Endothelial cell of umbilical vein (primary cell): ENCODE results near the gene MT1X. TPM values are rescaled to one million over a fixed set of nuclear protein-coding genes. Genes with fewer than 3 reads are reported as not detected.

Source experiments
- BruUV-seq: library from RNA; stranded (reverse); fragments of 400-500 nt; replicated peaks from 2 replicates; lab custom pipeline; 2021; lab: Mats Ljungman, UMichigan
- CTCF ChIA-PET: fragments of 300-600, 350-600 bp; sonication (Branson Sonifier 250); formaldehyde crosslinking; loops from one replicate; lab custom pipeline; 2021; ENCODE audit warnings: antibody characterized with exemption, inconsistent platforms; lab: Charles Lee
- POLR2A ChIA-PET: fragments of 300-600, 350-600 bp; sonication (Branson Sonifier 250); formaldehyde crosslinking; loops from one replicate; lab custom pipeline; 2021; ENCODE audit warnings: antibody characterized with exemption, inconsistent platforms; lab: Charles Lee
- DNase-seq: peaks from one replicate; pipeline ENCODE4 v3.0.0-alpha.2; 2011; ENCODE audit warnings: low read depth, low spot score
- FAIRE-seq: peaks from 2 replicates; lab custom pipeline; 2011; peaks lifted over from hg19 to GRCh38; lab: Jason Lieb, UNC
- H2AFZ ChIP-seq: 2 replicates; pipeline ENCODE4 v1.6.0; 2012; ENCODE audit warnings: low read depth, low read length, control low read depth, inconsistent platforms
- H3K27ac ChIP-seq: 2 replicates; pipeline ENCODE4 v1.5.1; 2011; ENCODE audit warnings: low read depth, mild to moderate bottlenecking, control low read depth, low read length, moderate library complexity; ENCODE audit not compliant: insufficient read depth
- H3K27me3 ChIP-seq, 2 experiments: 2 replicates each; pipeline versions ENCODE4 v1.6.0 to v1.6.1; 2011; ENCODE audit warnings: low read length in 2 of 2, mixed read lengths in 1 of 2; ENCODE audit not compliant: control insufficient read depth in 2 of 2, insufficient read depth in 2 of 2
- H3K36me3 ChIP-seq, 2 experiments: 2 replicates in 1 of 2; 3 replicates in 1 of 2; pipeline ENCODE4 v1.5.1; 2011; ENCODE audit warnings: low read length in 2 of 2, mild to moderate bottlenecking in 1 of 2, moderate library complexity in 1 of 2; ENCODE audit not compliant: control insufficient read depth in 2 of 2, insufficient read depth in 2 of 2; ENCODE audit errors: extremely low read depth in 1 of 2
- H3K4me1 ChIP-seq: 3 replicates; pipeline ENCODE4 v1.5.1; 2011; ENCODE audit warnings: mild to moderate bottlenecking, low read length; ENCODE audit not compliant: control insufficient read depth, insufficient read depth; ENCODE audit errors: extremely low read depth
- H3K4me2 ChIP-seq: 2 replicates; pipeline ENCODE4 v1.6.1; 2011; ENCODE audit warnings: low read length, control low read depth, mixed read lengths; ENCODE audit not compliant: insufficient read depth
- H3K4me3 ChIP-seq, 3 experiments: fragments of 200-600 bp in 1 of 3; sonication (generic), shearing (Covaris generic) in 1 of 3; replicated peaks in 1 of 3; 2 replicates each; pipeline ENCODE4 v1.5.1; 2011 to 2016; ENCODE audit warnings: control low read depth in 3 of 3, low read length in 3 of 3, mild to moderate bottlenecking in 2 of 3, inconsistent platforms in 1 of 3, low read depth in 1 of 3, moderate library complexity in 1 of 3; ENCODE audit not compliant: insufficient read depth in 1 of 3
- H3K79me2 ChIP-seq: 2 replicates; pipeline ENCODE4 v1.6.0; 2012; ENCODE audit warnings: low read length, inconsistent platforms; ENCODE audit not compliant: control insufficient read depth, insufficient read depth
- H3K9ac ChIP-seq: replicated peaks from 2 replicates; pipeline ENCODE3; 2011; ENCODE audit warnings: low read length, control low read depth; ENCODE audit not compliant: insufficient read depth; ENCODE audit errors: extremely low read depth
- H3K9me1 ChIP-seq: replicated peaks from 3 replicates; pipeline ENCODE4 v1.6.0; 2011; ENCODE audit warnings: mild to moderate bottlenecking, low read length; ENCODE audit not compliant: control insufficient read depth, insufficient read depth; ENCODE audit errors: extremely low read depth
- H3K9me3 ChIP-seq: replicated peaks from 2 replicates; pipeline ENCODE4 v1.5.1; 2012; ENCODE audit warnings: low read length, inconsistent platforms; ENCODE audit not compliant: control insufficient read depth, insufficient read depth
- H4K20me1 ChIP-seq: replicated peaks from 2 replicates; pipeline ENCODE3; 2011; ENCODE audit warnings: mild to moderate bottlenecking, low read length; ENCODE audit not compliant: control insufficient read depth, insufficient read depth; ENCODE audit errors: extremely low read depth
- EZH2 ChIP-seq: IDR thresholded peaks from 2 replicates; pipeline ENCODE4 v1.6.1; 2012; ENCODE audit warnings: borderline replicate concordance, low read depth, mild to moderate bottlenecking, moderate library complexity, low read length, inconsistent platforms; ENCODE audit not compliant: severe bottlenecking
- FOS ChIP-seq: IDR thresholded peaks from 2 replicates; pipeline ENCODE4 v1.6.1; 2011; ENCODE audit warnings: mild to moderate bottlenecking, low read length, moderate library complexity, borderline replicate concordance; ENCODE audit not compliant: insufficient read depth
- GATA2 ChIP-seq: IDR thresholded peaks from 2 replicates; pipeline ENCODE4 v1.7.0; 2011; ENCODE audit warnings: low read depth, mild to moderate bottlenecking, moderate library complexity, mixed read lengths, low read length; ENCODE audit not compliant: insufficient read length, insufficient read depth
- JUN ChIP-seq: IDR thresholded peaks from 2 replicates; pipeline ENCODE4 v1.6.1; 2011; ENCODE audit warnings: borderline replicate concordance, low read depth; ENCODE audit not compliant: insufficient read length, insufficient read depth
- MAX ChIP-seq: IDR thresholded peaks from 2 replicates; pipeline ENCODE4 v1.6.1; 2011; ENCODE audit not compliant: insufficient read depth, insufficient read length
- MYC ChIP-seq: IDR thresholded peaks from one replicate; pipeline ENCODE4 v1.6.1; 2011; ENCODE audit warnings: mild to moderate bottlenecking, low read depth, low read length
- POLR2A ChIP-seq: IDR thresholded peaks from 2 replicates; pipeline ENCODE4 v1.6.1; 2012; ENCODE audit warnings: low read depth, mild to moderate bottlenecking, control low read depth, low read length
- POLR2AphosphoS5 ChIP-seq: IDR thresholded peaks from 2 replicates; pipeline ENCODE4 v1.6.1; 2012; ENCODE audit warnings: low read depth, mild to moderate bottlenecking, control low read depth, low read length, moderate library complexity; ENCODE audit not compliant: insufficient read depth
- dilution Hi-C: fragments of 300-500 bp; cut with MboI; formaldehyde crosslinking; loops from one replicate; pipeline ENCODE4 v1.15.0; 2019; ENCODE audit warnings: low sequenced_read_pairs; ENCODE audit not compliant: extremely low pct_ligation_motif_present
- intact Hi-C: fragments of 100-400 bp; cut with micrococcal nuclease; formaldehyde crosslinking; loops from one replicate; pipeline ENCODE4 v1.10.0; 2022
- polyA plus RNA-seq, 4 experiments: library from polyadenylated mRNA; depleted of rRNA in 3 of 4; stranded (reverse) in 3 of 4; unstranded in 1 of 4; fragments of >200 nt; gene quantifications; 2 replicates each; pipeline versions ENCODE4 v1.2.1 to v1.2.3, GENCODE V29; 2011 to 2012; ENCODE audit warnings: missing spikeins in 1 of 4
- total RNA-seq: library from RNA; stranded (reverse); gene quantifications from 2 replicates; pipeline ENCODE4 v1.2.3, GENCODE V29; 2021
- TF ChIP-seq, protein P1 (sequence below), 2 donors: IDR thresholded peaks; 1 replicate in 1 of 2; 2 replicates in 1 of 2; pipeline ENCODE4 v1.5.1; 2011; ENCODE audit warnings: low read length in 2 of 2, mild to moderate bottlenecking in 2 of 2, moderate library complexity in 2 of 2, control low read depth in 1 of 2, inconsistent platforms in 1 of 2, low read depth in 1 of 2; ENCODE audit not compliant: insufficient read depth in 1 of 2; ENCODE audit errors: extremely low read depth in 1 of 2

MT1X gene
- total and polyA plus RNA-seq, 2 donors (not counting 3 experiments of a cell fraction or from before 2014, with no cell fraction given): 15.6 to 46.7 TPM

DNA sequence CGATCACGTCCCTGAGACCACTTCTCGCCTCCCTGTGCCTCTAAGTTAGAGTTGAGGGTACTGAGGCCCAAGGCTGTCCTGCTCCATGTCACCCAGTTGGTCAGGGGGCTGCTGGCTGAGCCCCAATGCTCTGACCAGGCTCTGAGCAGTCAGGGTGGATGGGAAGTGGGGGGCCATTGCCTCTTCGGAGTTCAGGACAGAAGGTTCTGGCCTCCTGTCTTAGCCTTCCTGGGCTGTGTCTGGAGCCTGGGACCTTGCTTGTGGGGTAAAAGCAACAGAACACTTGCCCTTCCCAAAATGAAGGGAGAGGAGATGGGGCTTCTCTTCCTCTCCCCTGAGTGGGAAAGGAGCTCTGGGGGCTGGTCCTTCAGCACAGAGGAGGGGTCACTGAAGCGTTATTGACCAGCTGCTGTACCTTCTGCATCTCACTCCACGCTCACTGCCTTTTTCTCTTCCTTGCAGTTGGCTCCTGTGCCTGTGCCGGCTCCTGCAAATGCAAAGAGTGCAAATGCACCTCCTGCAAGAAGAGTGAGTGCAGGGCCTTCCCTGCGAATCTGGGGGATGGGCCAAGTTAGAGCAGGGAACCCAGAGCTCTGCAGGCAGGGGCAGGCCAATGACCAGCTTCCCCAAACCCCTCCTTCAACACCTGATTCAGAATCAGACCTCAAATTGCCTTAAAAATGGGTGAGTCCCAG lies 580 bp downstream of the MT1X start:
- Histone ChIP-seq H3K4me1 (peaks cover 10% of the 10 kb centered on the region), H3K9ac (peak overlapping the region; percentile 84), H3K27ac (peak overlapping the region; percentile 18), H2AFZ (peak overlapping the region; percentile 96), H3K4me2 (peak overlapping the region; percentile 72), H3K36me3 (no peaks in the 10 kb centered on the region), H3K4me3 (peak overlapping the region; percentile 25 to 63 (median 37)), H3K79me2 (no peaks in the 10 kb centered on the region), H3K27me3 (no peaks in the 10 kb centered on the region), H4K20me1 (no peaks in the 10 kb centered on the region), H3K9me3 (no peaks in the 10 kb centered on the region), H3K9me1 (no peaks in the 10 kb centered on the region)
- TSS peak; percentile 93 for BruUV-seq
- dilution Hi-C loops: no loop called here
- ChIA-PET POLR2A (interaction anchor here (1.1 kb wide), 1 partner anchor 58 kb away, joined by 3 read pairs; the partner anchor contains the start of gene MT1E), CTCF (interaction anchor here (0.8 to 2.1 kb wide), 5 partner anchors 19 to 82 kb away, joined by 3 to 12 read pairs (median 4); no protein-coding TSS in a partner anchor)
- DNase-seq (no peak), FAIRE-seq (no peak)
- intact Hi-C loops: loop anchor here (1.0 to 2.0 kb wide), 3 partner anchors 44 to 76 kb away; partner anchors contain the start of gene MT1A
- TF ChIP-seq EZH2 (no peak), FOS (no peak), MYC (no peak), POLR2A (no peak), GATA2 (no peak), POLR2AphosphoS5 (no peak), JUN (no peak), MAX (no peak)
- TF ChIP-seq, protein P1, sequence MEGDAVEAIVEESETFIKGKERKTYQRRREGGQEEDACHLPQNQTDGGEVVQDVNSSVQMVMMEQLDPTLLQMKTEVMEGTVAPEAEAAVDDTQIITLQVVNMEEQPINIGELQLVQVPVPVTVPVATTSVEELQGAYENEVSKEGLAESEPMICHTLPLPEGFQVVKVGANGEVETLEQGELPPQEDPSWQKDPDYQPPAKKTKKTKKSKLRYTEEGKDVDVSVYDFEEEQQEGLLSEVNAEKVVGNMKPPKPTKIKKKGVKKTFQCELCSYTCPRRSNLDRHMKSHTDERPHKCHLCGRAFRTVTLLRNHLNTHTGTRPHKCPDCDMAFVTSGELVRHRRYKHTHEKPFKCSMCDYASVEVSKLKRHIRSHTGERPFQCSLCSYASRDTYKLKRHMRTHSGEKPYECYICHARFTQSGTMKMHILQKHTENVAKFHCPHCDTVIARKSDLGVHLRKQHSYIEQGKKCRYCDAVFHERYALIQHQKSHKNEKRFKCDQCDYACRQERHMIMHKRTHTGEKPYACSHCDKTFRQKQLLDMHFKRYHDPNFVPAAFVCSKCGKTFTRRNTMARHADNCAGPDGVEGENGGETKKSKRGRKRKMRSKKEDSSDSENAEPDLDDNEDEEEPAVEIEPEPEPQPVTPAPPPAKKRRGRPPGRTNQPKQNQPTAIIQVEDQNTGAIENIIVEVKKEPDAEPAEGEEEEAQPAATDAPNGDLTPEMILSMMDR (IDR thresholded peaks at IDR 0.05; ENCODE audit: extremely low read depth in 1 of 2, insufficient read depth in 1 of 2, low read depth in 1 of 2, low read length in 2 of 2): no peak
